Lower lobe of right lung (tissue), 2 donors: ENCODE data around the gene SLC38A1. TPM values are rescaled to one million over a fixed set of nuclear protein-coding genes. Genes with fewer than 3 reads are reported as not detected.
A peak's percentile ranks its signal among the peaks of the same experiment; 100 is the strongest.

ENCODE experiments used
- ATAC-seq, 2 donors: fragments of 200-7000 bp; cut with Tn5 transposase; one replicate each; pipeline ENCODE4 v1.9.1; 2020 to 2022; ENCODE audit warnings: mild to moderate bottlenecking in 2 of 2, moderate library complexity in 2 of 2
- DNase-seq: peaks from one replicate; pipeline ENCODE4 v3.0.0-alpha.2; 2020
- H3K27ac ChIP-seq: fragments of 200-600 bp; one replicate; pipeline ENCODE4 v1.8.0; 2022
- H3K27me3 ChIP-seq: fragments of 200-600 bp; one replicate; pipeline ENCODE4 v1.8.0; 2022; ENCODE audit warnings: low read depth
- H3K36me3 ChIP-seq: fragments of 200-600 bp; one replicate; pipeline ENCODE4 v1.8.0; 2022; ENCODE audit warnings: mild to moderate bottlenecking
- H3K4me1 ChIP-seq: fragments of 200-600 bp; one replicate; pipeline ENCODE4 v1.8.0; 2022
- H3K4me3 ChIP-seq: fragments of 200-600 bp; one replicate; pipeline ENCODE4 v1.8.0; 2022; ENCODE audit warnings: mild to moderate bottlenecking
- H3K9me3 ChIP-seq: fragments of 200-600 bp; one replicate; pipeline ENCODE4 v1.8.0; 2022
- intact Hi-C: fragments of 100-400 bp; cut with DNase I; formaldehyde crosslinking; loops from one replicate; pipeline ENCODE4 v1.11.0; 2022
- total RNA-seq: library from RNA; stranded (reverse); fragmentation: NEBNext Ultra II Directional; extraction: Animal tissue kit (Norgen Biotek cat#: 25700); gene quantifications from one replicate; pipeline ENCODE4 v1.2.1, GENCODE V29; 2021
- TF ChIP-seq, protein P1 (sequence below): fragments of 200-600 bp; IDR thresholded peaks from one replicate; pipeline ENCODE4 v1.8.0; 2022; ENCODE audit warnings: antibody characterized with exemption, mild to moderate bottlenecking
- donor health status: DM: no; HTN: yes; CAD: no; lungs with severe emphysema.

The SLC38A1 gene
- total RNA-seq, 1 donor from 2014 or later, result 45.8 TPM

DNA sequence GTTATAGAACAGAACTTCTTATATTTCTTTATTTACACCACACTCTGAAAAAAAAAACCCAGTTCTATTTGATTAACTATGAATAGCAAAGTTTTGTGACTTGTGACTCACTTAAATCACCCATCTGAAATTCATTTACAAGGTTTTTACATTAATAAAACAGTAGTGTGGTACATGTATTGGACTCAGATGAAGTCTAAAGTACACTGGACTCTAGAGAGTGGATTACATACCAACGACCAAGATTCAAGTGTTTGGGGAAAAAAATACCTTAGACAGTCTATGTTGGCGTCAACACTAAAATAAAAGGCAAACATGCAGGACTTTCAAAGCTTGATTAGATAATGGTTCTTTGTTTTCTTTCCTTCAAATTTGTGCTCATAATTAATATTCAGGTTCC lies 85.7 kb downstream of the SLC38A1 start:
- TF ChIP-seq, protein P1, sequence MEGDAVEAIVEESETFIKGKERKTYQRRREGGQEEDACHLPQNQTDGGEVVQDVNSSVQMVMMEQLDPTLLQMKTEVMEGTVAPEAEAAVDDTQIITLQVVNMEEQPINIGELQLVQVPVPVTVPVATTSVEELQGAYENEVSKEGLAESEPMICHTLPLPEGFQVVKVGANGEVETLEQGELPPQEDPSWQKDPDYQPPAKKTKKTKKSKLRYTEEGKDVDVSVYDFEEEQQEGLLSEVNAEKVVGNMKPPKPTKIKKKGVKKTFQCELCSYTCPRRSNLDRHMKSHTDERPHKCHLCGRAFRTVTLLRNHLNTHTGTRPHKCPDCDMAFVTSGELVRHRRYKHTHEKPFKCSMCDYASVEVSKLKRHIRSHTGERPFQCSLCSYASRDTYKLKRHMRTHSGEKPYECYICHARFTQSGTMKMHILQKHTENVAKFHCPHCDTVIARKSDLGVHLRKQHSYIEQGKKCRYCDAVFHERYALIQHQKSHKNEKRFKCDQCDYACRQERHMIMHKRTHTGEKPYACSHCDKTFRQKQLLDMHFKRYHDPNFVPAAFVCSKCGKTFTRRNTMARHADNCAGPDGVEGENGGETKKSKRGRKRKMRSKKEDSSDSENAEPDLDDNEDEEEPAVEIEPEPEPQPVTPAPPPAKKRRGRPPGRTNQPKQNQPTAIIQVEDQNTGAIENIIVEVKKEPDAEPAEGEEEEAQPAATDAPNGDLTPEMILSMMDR, result no peak
- H3K27me3 ChIP-seq, result no peaks in the 10 kb centered on the region
- H3K4me3 ChIP-seq, result no peak overlapping the region
- ATAC-seq (peak in 1 of 2 donors; percentile 53), DNase-seq (no peak)
- H3K4me1 ChIP-seq, result peaks cover 10% of the 10 kb centered on the region
- H3K27ac ChIP-seq, result no peak overlapping the region
- no peaks in the 10 kb centered on the region for H3K9me3 ChIP-seq
- intact Hi-C loops, result no loop called here
- H3K36me3 ChIP-seq, result no peaks in the 10 kb centered on the region

DNA sequence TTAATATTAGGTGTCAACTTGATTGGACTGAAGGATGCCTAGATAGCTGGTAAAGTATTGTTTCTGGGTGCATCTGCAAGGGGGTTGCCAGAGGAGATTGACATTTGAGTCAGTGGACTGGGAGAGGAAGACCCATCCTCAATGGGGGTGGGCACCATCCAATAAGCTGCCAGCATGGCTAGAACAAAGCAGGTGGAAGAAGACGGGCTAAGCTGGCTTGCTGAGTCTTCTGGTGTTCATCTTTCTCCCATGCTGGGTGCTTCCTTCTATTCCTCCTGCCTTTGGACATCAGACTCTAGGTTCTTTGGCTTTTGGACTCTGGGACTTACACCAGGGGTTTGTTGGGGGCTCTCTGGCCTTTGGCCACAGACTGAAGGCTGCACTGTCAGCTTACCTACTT lies 87.4 kb downstream of the SLC38A1 start:
- no peaks in the 10 kb centered on the region for H3K27me3 ChIP-seq
- intact Hi-C loops, result no loop called here
- no peaks in the 10 kb centered on the region for H3K4me1 ChIP-seq
- no peak overlapping the region for H3K4me3 ChIP-seq
- TF ChIP-seq, protein P1, result no peak
- ATAC-seq (no peak), DNase-seq (no peak)
- no peaks in the 10 kb centered on the region for H3K36me3 ChIP-seq
- no peak overlapping the region for H3K27ac ChIP-seq
- H3K9me3 ChIP-seq, result no peaks in the 10 kb centered on the region

DNA sequence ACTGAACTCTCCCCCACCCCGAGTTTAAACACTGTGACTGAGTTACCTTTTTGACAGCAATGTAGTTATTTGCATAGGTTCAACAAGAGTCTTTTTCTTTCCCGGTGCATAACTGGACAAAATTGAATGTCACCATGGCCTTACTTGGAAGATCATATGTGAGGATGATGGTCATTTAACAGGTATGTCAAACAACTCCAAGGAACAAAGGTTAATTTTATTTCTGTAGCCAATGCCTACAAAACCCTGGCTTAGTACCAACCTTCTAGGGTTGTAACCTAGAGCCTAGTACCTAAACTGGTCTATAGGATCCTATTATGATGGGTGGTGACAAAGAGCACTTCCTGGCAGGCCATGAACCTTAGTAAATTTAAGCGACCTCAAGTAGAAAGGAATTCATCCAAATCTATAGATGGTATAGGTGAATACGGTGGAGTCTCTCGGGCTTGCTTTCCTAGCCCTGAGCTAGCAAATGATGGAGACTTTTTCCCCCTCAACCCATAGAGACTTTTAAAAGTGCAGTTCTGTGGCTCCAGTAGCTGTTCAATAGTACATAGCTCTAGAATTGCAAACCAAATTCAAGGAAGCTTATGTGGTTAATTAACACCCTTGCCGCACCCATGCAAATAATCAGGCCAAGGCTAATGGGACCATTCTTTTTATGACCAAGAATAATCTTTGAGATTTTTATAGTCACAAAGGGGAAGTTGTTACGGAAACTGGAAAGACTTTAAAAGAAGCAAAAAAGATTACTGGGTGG lies 89.0 kb downstream of the SLC38A1 start:
- Histone ChIP-seq H3K9me3 (no peaks in the 10 kb centered on the region), H3K4me3 (no peak overlapping the region), H3K27me3 (no peaks in the 10 kb centered on the region), H3K4me1 (no peaks in the 10 kb centered on the region), H3K27ac (no peak overlapping the region), H3K36me3 (no peaks in the 10 kb centered on the region)
- intact Hi-C loops, result no loop called here
- DNase-seq (no peak), ATAC-seq (no peak)
- TF ChIP-seq, protein P1, result no peak

DNA sequence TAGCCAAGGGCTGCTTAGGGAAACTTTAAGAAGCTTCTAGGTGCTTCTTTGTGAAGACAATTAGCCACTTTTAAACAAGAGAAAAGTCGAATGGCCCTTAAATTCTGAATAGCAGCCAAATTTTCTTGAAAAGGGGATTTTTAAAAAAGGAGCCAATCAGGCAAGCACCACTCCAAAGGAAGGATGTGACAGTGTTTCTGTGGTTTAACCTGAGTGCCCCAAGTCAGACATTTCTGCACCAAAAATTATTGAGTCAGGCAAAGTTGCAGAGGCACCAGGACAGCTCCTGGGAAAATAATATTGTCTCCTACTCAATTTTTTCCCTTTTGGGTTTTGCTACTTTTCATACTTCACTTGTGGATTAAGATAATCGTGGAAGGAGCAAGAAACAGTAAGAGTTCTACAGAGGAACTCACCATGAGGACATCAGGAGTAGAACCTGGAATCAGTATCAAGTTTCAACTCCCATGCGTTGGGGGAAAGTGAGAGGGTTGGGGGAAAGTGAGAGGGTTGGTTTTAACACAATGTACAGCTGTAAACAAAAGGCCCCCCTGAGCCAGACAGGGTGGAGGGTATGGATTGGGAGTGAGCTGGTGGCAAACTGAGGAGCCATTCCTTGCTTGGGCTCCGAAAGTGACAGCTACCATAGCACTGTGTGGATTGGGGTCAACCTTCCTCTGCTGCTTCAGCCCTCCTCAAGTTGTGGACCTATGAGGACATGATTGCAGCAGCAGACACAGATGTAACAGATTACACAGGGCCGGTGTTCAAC lies 90.8 kb downstream of the SLC38A1 start:
- Histone ChIP-seq H3K4me1 (no peaks in the 10 kb centered on the region), H3K9me3 (no peaks in the 10 kb centered on the region), H3K4me3 (no peak overlapping the region), H3K27ac (no peak overlapping the region), H3K36me3 (no peaks in the 10 kb centered on the region), H3K27me3 (no peaks in the 10 kb centered on the region)
- intact Hi-C loops, result no loop called here
- ATAC-seq (no peak), DNase-seq (no peak)
- TF ChIP-seq, protein P1, result no peak

- TF ChIP-seq, protein P1, result no peak
- Histone ChIP-seq H3K4me1 (no peaks in the 10 kb centered on the region), H3K27ac (no peak overlapping the region), H3K9me3 (no peaks in the 10 kb centered on the region), H3K36me3 (no peaks in the 10 kb centered on the region), H3K4me3 (no peak overlapping the region), H3K27me3 (no peaks in the 10 kb centered on the region)
- ATAC-seq, result no peak
- intact Hi-C loops, result no loop called here
- DNase-seq, result no peak
Measured at GRCh38 chr12:46177025-46177424, 91.8 kb downstream of the SLC38A1 start.
